HEK293 (cell line): Measurements from ENCODE around the gene JPH4.

ENCODE experiments used
- CTCF ChIA-PET: fragments of 350-600 bp; formaldehyde crosslinking; extraction: SDS; loops from one replicate; lab custom pipeline; 2021; ENCODE audit warnings: antibody characterized with exemption; lab: Yijun Ruan, JAX
- POLR2A ChIA-PET: fragments of 300-600 bp; formaldehyde crosslinking; extraction: SDS; loops from one replicate; lab custom pipeline; 2020; ENCODE audit warnings: antibody characterized with exemption, inconsistent platforms; lab: Yijun Ruan, JAX
- H3K27ac ChIP-seq: fragments of 200-500 bp; sonication (Bioruptor generic); 2 replicates; pipeline ENCODE4 v1.5.1; 2014; ENCODE audit warnings: low read depth, low read length, control low read depth, inconsistent platforms; ENCODE audit errors: extremely low read depth
- H3K36me3 ChIP-seq, 2 experiments: fragments of 200-500 bp in 1 of 2; sonication (Bioruptor generic) in 1 of 2; 1 replicate in 1 of 2; 2 replicates in 1 of 2; pipeline ENCODE4 v1.5.1; 2014 to 2017; ENCODE audit warnings: inconsistent platforms in 2 of 2, low read length in 2 of 2; ENCODE audit not compliant: control insufficient read depth in 2 of 2, insufficient read depth in 1 of 2
- H3K4me1 ChIP-seq: fragments of 200-500 bp; sonication (Bioruptor generic); 2 replicates; pipeline ENCODE4 v1.5.1; 2014; ENCODE audit warnings: mild to moderate bottlenecking, low read length, inconsistent platforms; ENCODE audit not compliant: control insufficient read depth, insufficient read depth
- H3K4me3 ChIP-seq: 2 replicates; pipeline ENCODE4 v1.5.1; 2011; ENCODE audit warnings: low read depth, mild to moderate bottlenecking, control low read depth, low read length, moderate library complexity
- H3K9me3 ChIP-seq: fragments of 200-500 bp; sonication (Bioruptor generic); 2 replicates; pipeline ENCODE4 v1.5.1; 2014; ENCODE audit warnings: low read depth, low read length, inconsistent platforms; ENCODE audit not compliant: control insufficient read depth, insufficient read depth
- CTCF ChIP-seq: fragments of 450-650 bp; formaldehyde crosslinking; IDR thresholded peaks from 2 replicates; pipeline ENCODE4 v1.5.1; 2016; ENCODE audit warnings: missing biosample characterization, missing genetic modification characterization
- FEZF1 ChIP-seq: fragments of 450-650 bp; formaldehyde crosslinking; IDR thresholded peaks from 2 replicates; pipeline ENCODE4 v1.5.1; 2016; ENCODE audit warnings: missing biosample characterization, missing genetic modification characterization
- KLF7 ChIP-seq: fragments of 450-650 bp; formaldehyde crosslinking; IDR thresholded peaks from 2 replicates; pipeline ENCODE4 v1.5.1; 2016; ENCODE audit warnings: missing biosample characterization, missing genetic modification characterization, borderline replicate concordance
- PATZ1 ChIP-seq: fragments of 450-650 bp; formaldehyde crosslinking; IDR thresholded peaks from 2 replicates; pipeline ENCODE4 v1.5.1; 2016; ENCODE audit warnings: missing biosample characterization, missing genetic modification characterization
- PRDM10 ChIP-seq: fragments of 450-650 bp; formaldehyde crosslinking; IDR thresholded peaks from 2 replicates; pipeline ENCODE4 v1.5.1; 2016; ENCODE audit warnings: missing biosample characterization, missing genetic modification characterization
- PRDM4 ChIP-seq: fragments of 450-650 bp; formaldehyde crosslinking; IDR thresholded peaks from 2 replicates; pipeline ENCODE4 v1.5.1; 2017; ENCODE audit warnings: missing biosample characterization, missing genetic modification characterization
- REST ChIP-seq: fragments of 450-650 bp; formaldehyde crosslinking; IDR thresholded peaks from 2 replicates; pipeline ENCODE4 v1.5.1; 2016; ENCODE audit warnings: missing biosample characterization, missing genetic modification characterization
- ZFP3 ChIP-seq: fragments of 450-650 bp; formaldehyde crosslinking; IDR thresholded peaks from 2 replicates; pipeline ENCODE4 v1.5.1; 2016; ENCODE audit warnings: low read depth, missing biosample characterization, missing genetic modification characterization
- ZNF146 ChIP-seq: fragments of 450-650 bp; formaldehyde crosslinking; IDR thresholded peaks from 2 replicates; pipeline ENCODE4 v1.5.1; 2016; ENCODE audit warnings: missing biosample characterization, missing genetic modification characterization
- ZNF148 ChIP-seq: fragments of 450-650 bp; formaldehyde crosslinking; IDR thresholded peaks from 2 replicates; pipeline ENCODE4 v1.5.0; 2017; ENCODE audit warnings: missing biosample characterization, missing genetic modification characterization, borderline replicate concordance
- ZNF292 ChIP-seq: fragments of 450-650 bp; formaldehyde crosslinking; IDR thresholded peaks from 2 replicates; pipeline ENCODE4 v1.5.1; 2016; ENCODE audit warnings: low read depth, missing biosample characterization, missing genetic modification characterization, borderline replicate concordance
- ZNF335 ChIP-seq: fragments of 450-650 bp; formaldehyde crosslinking; conservative IDR thresholded peaks from 2 replicates; pipeline ENCODE4 v1.5.1; 2016; ENCODE audit warnings: missing biosample characterization, missing genetic modification characterization
- ZNF341 ChIP-seq: fragments of 450-650 bp; formaldehyde crosslinking; IDR thresholded peaks from 2 replicates; pipeline ENCODE4; 2016; ENCODE audit warnings: low read depth, missing biosample characterization, missing genetic modification characterization
- ZNF544 ChIP-seq: fragments of 450-650 bp; formaldehyde crosslinking; IDR thresholded peaks from 2 replicates; pipeline ENCODE4 v1.5.0; 2017; ENCODE audit warnings: missing biosample characterization, missing genetic modification characterization
- ZNF558 ChIP-seq: fragments of 450-650 bp; formaldehyde crosslinking; IDR thresholded peaks from 2 replicates; pipeline ENCODE4 v1.5.1; 2016; ENCODE audit warnings: missing biosample characterization, missing genetic modification characterization
- ZNF621 ChIP-seq: fragments of 450-650 bp; formaldehyde crosslinking; IDR thresholded peaks from 2 replicates; pipeline ENCODE4 v1.5.1; 2017; ENCODE audit warnings: missing biosample characterization, missing genetic modification characterization
- ZNF624 ChIP-seq: fragments of 450-650 bp; formaldehyde crosslinking; IDR thresholded peaks from 2 replicates; pipeline ENCODE4 v1.5.1; 2017; ENCODE audit warnings: missing biosample characterization, missing genetic modification characterization
- ZNF692 ChIP-seq: fragments of 450-650 bp; formaldehyde crosslinking; IDR thresholded peaks from 2 replicates; pipeline ENCODE4 v1.5.1; 2016; ENCODE audit warnings: missing biosample characterization, missing genetic modification characterization

The JPH4 gene

GRCh38 chr14:23588884-23589598, 10.5 kb upstream of the JPH4 start:
- CTCF ChIA-PET = interaction anchor here (0.6 to 2.5 kb wide), 37 partner anchors 11 to 1918 kb away, joined by 3 to 38 read pairs (median 3); partner anchors contain the start of genes AP1G2 and DHRS2
- Histone ChIP-seq H3K4me1 (no peaks in the 10 kb centered on the region), H3K27ac (no peak overlapping the region), H3K36me3 (no peaks in the 10 kb centered on the region), H3K9me3 (no peaks in the 10 kb centered on the region), H3K4me3 (no peak overlapping the region)
- POLR2A ChIA-PET = interaction anchor here (0.7 to 1.3 kb wide), 4 partner anchors 11 to 287 kb away, joined by 3 to 4 read pairs (median 3); no protein-coding TSS in a partner anchor
- TF ChIP-seq ZNF292 (tag by site-specific recombination) = no peak
- peak; percentile 93 for TF ChIP-seq ZNF341
- no peak for TF ChIP-seq ZNF146
- TF ChIP-seq PATZ1 (tag by site-specific recombination) = peak; percentile 43; the same call in 1 of the 2 replicates
- TF ChIP-seq ZNF621 (tag by site-specific recombination) = no peak
- peak; percentile 69 for TF ChIP-seq ZNF335
- no peak for TF ChIP-seq FEZF1
- TF ChIP-seq ZNF692 (tag by site-specific recombination) = peak; percentile 54; the same call in 1 of the 2 replicates
- TF ChIP-seq REST = no peak
- no peak for TF ChIP-seq ZNF624
- no peak for TF ChIP-seq ZNF544 (tag by site-specific recombination)
- peak; percentile 95 for TF ChIP-seq CTCF (tag by site-specific recombination)
- no peak for TF ChIP-seq ZFP3 (tag by site-specific recombination)
- no peak for TF ChIP-seq PRDM4 (tag by site-specific recombination)
- TF ChIP-seq ZNF558 (tag by site-specific recombination) = no peak
- TF ChIP-seq ZNF148 (tag by site-specific recombination) = no peak
- no peak for TF ChIP-seq PRDM10 (tag by site-specific recombination)
- TF ChIP-seq KLF7 = no peak
